ENCODE data around the gene ZBTB44.

The ZBTB44 gene, protein sequence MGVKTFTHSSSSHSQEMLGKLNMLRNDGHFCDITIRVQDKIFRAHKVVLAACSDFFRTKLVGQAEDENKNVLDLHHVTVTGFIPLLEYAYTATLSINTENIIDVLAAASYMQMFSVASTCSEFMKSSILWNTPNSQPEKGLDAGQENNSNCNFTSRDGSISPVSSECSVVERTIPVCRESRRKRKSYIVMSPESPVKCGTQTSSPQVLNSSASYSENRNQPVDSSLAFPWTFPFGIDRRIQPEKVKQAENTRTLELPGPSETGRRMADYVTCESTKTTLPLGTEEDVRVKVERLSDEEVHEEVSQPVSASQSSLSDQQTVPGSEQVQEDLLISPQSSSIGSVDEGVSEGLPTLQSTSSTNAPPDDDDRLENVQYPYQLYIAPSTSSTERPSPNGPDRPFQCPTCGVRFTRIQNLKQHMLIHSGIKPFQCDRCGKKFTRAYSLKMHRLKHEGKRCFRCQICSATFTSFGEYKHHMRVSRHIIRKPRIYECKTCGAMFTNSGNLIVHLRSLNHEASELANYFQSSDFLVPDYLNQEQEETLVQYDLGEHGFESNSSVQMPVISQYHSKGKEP

DNA sequence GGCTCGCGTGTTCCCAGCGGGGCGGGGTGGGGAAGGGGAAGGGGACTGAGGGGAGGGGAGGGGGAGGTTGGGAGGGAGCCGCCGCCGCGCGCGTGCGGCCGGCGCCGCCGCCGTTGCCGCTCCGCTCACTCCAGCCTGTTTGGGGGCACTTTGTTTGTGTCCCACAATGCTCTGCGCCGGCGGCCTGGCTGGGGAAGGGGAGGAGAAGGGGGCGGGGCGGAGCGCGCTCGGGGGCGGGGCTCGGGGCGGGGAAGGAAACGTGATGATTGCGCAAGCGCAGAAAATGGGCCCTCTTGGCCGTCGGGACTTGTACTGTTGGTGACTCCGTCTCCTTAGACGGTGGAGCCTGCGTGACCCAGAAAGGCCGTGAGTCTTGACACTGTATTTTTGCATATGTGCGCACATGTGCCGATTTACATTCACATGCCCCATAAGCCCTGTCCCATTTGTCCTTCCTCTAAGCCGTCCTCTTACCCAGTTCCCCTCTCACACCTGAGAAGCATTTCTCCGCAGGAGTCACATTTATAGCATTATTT, at the start of gene ZBTB44:
Gene ZBTB44, minus strand, starts transcription at position 168 of the 536 bp plus-strand sequence. CDS start 53,044 bp downstream, outside the sequence.
- peak within 1 kb of the TSS; percentile 82 for H3K4me3 ChIP-seq (ENCODE audit: low read length)
- TF ChIP-seq CTCF (conservative IDR thresholded peaks at IDR 0.05; ENCODE audit: low read length): no peak
- DNase-seq (ENCODE audit: low read depth): peak; percentile 85

GRCh38 chr11:130359419-130359818, 44.7 kb upstream of the ZBTB44 start:
- no peak for TF ChIP-seq CTCF (conservative IDR thresholded peaks at IDR 0.05; ENCODE audit: low read length)
- no peak for DNase-seq (ENCODE audit: low read depth)
- no peak overlapping the region for H3K4me3 ChIP-seq (ENCODE audit: low read length)

DNA sequence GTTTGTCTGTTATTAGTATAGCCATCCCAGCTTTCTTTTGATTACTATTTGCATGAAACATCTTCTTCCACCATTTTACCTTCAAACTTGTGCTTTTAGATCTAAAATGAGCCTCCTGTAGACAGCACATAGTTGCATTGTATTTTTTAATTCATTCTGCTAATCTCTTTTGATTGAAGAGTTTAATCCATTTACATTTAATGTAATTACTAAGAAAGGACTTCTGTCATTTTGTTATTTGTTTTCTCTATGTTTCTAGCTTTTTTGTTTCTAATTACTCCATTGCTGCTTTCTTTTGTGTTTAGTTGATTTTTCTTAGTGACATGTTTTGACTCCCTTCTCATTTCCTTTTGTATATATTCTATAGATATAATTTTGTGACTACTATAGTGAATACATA, 43.7 kb upstream of the ZBTB44 start:
- no peak for DNase-seq (ENCODE audit: low read depth)
- H3K4me3 ChIP-seq (ENCODE audit: low read length): no peak overlapping the region
- TF ChIP-seq CTCF (conservative IDR thresholded peaks at IDR 0.05; ENCODE audit: low read length): no peak

DNA sequence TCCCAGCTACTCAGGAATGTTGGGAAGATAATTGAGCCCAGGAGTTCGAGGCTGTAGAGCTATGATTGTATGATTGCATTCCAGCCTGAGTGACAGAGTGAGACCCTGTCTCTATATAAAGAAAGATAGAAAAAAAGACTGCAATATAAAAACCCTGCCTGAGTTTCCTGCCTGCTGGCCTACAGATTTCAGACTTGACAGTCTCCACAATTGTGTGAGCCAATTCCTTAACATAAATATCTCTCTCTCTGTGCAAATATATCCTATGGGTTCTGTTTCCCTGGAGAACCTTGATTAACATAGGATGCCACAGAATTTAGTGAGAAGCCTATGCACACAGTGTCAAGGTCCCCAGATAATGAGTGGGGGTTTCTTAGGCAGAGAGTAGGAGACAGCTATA, 32.5 kb upstream of the ZBTB44 start:
- no peak for TF ChIP-seq CTCF (conservative IDR thresholded peaks at IDR 0.05; ENCODE audit: low read length)
- no peak overlapping the region for H3K4me3 ChIP-seq (ENCODE audit: low read length)
- DNase-seq (ENCODE audit: low read depth): no peak

GRCh38 chr11:130344841-130345240, 30.1 kb upstream of the ZBTB44 start:
- no peak for DNase-seq (ENCODE audit: low read depth)
- no peak for TF ChIP-seq CTCF (conservative IDR thresholded peaks at IDR 0.05; ENCODE audit: low read length)
- no peak overlapping the region for H3K4me3 ChIP-seq (ENCODE audit: low read length)

DNA sequence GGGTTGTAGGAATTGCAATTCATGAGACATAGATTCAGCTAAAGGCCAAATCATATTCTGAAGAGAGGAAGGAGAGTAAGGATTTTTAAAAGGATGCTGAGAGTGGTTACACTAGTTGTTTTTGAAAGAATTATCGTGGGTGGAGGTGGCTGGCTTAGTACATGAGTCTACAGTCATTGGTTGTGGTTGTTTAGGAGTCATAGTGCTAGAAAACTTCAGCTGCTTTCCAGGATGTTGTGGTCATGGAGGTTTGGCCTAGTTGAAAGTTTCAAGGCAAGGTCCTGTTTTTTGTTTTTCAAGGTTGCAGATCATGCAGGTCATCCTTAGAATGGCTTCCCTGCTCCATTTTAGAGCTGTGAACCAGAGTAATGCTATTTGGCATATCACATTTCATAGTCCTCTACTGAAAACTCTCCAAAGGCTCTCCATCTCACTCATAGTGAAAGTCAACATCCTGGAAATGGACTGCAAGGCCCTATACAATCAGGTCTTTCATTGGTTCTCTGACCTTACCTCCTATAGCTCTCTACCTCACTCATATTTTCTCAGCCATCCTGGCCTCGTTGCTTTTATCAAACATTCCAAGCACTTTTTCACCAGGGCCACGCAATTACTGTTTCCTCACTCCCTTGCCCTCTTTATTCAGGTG, 26.1 kb upstream of the ZBTB44 start:
- no peak overlapping the region for H3K4me3 ChIP-seq (ENCODE audit: low read length)
- no peak for TF ChIP-seq CTCF (conservative IDR thresholded peaks at IDR 0.05; ENCODE audit: low read length)
- DNase-seq (ENCODE audit: low read depth): no peak
